Upper lobe of left lung (tissue), 6 donors: ENCODE results near the gene ARRB2. TPM values are rescaled to one million over a fixed set of nuclear protein-coding genes. Genes with fewer than 3 reads are reported as not detected.
"Not testable (repeated sequence)": the region's sequence is repeated elsewhere in the genome, so short reads cannot be mapped to it uniquely, and the experiment has no call there.

ENCODE experiments used
- ATAC-seq, 2 donors: fragments of 200-7000 bp; cut with Tn5 transposase; one replicate each; pipeline ENCODE4 v1.9.1; 2022; ENCODE audit warnings: mild to moderate bottlenecking in 2 of 2, moderate library complexity in 2 of 2; ENCODE audit not compliant: low FRiP score in 2 of 2
- DNase-seq, 2 donors: peaks; one replicate each; pipeline ENCODE4 v3.0.0-alpha.2; 2019 to 2020
- H3K27ac ChIP-seq, 4 donors: fragments of 200-600 bp; sonication (generic); one replicate each; pipeline ENCODE4 v1.5.1; 2016 to 2019
- H3K27me3 ChIP-seq, 4 donors: fragments of 200-600 bp; sonication (generic); one replicate each; pipeline ENCODE4 v1.5.1; 2017 to 2019
- H3K36me3 ChIP-seq, 4 donors: fragments of 200-600 bp; sonication (generic); one replicate each; pipeline ENCODE4 v1.5.1; 2016 to 2019
- H3K4me1 ChIP-seq, 4 donors: fragments of 200-600 bp; sonication (generic); one replicate each; pipeline ENCODE4 v1.5.1; 2018 to 2019
- H3K4me3 ChIP-seq, 4 donors: fragments of 200-600 bp; sonication (generic); one replicate each; pipeline ENCODE4 v1.5.1; 2017 to 2019; ENCODE audit warnings: mild to moderate bottlenecking in 2 of 4, moderate library complexity in 1 of 4
- H3K9me3 ChIP-seq, 4 donors: fragments of 200-600 bp; sonication (generic); one replicate each; pipeline ENCODE4 v1.5.1; 2018 to 2019
- EP300 ChIP-seq, 4 donors: sonication (generic); formaldehyde crosslinking; IDR thresholded peaks; one replicate each; pipeline ENCODE4 v1.5.1; 2017; ENCODE audit warnings: antibody characterized with exemption in 4 of 4, control low read depth in 2 of 4
- POLR2A ChIP-seq, 4 donors: fragments of 450-650 bp; IDR thresholded peaks; one replicate each; pipeline ENCODE4 v1.5.1; 2016 to 2017; ENCODE audit warnings: antibody characterized with exemption in 4 of 4, mild to moderate bottlenecking in 2 of 4
- POLR2AphosphoS5 ChIP-seq, 2 donors: sonication (generic); formaldehyde crosslinking; IDR thresholded peaks; one replicate each; pipeline ENCODE4 v1.5.1; 2017; ENCODE audit warnings: antibody characterized with exemption in 2 of 2
- WGBS, 2 donors: methylation state at CpG; one replicate each; pipeline ENCODE4 v1.1.5; 2017 to 2018; 5-methylcytosine and 5-hydroxymethylcytosine counted together
- total RNA-seq, 6 donors: library from RNA; depleted of rRNA in 4 of 6; stranded (reverse); fragments of >200 nt in 4 of 6; gene quantifications; one replicate each; pipeline versions ENCODE4 v1.1.0 to v1.2.1, GENCODE V29; 2016 to 2021
- TF ChIP-seq, protein P1 (sequence below), 6 experiments: fragments of 450-650 bp in 4 of 6; fragments of 200-600 bp in 2 of 6; sonication (generic) in 2 of 6; IDR thresholded peaks; one replicate each; pipeline ENCODE4 v1.5.1; 2016 to 2019; ENCODE audit warnings: antibody characterized with exemption in 6 of 6
- donor health status: DM: no; HTN: no; CAD: no; lungs with moderate emphysema.
- donor health status: DM: no; HTN: yes; CAD: no; lungs with severe emphysema.

The ARRB2 gene
- total RNA-seq, 6 donors from 2014 or later, result 67.3 to 336 (median 176) TPM

DNA sequence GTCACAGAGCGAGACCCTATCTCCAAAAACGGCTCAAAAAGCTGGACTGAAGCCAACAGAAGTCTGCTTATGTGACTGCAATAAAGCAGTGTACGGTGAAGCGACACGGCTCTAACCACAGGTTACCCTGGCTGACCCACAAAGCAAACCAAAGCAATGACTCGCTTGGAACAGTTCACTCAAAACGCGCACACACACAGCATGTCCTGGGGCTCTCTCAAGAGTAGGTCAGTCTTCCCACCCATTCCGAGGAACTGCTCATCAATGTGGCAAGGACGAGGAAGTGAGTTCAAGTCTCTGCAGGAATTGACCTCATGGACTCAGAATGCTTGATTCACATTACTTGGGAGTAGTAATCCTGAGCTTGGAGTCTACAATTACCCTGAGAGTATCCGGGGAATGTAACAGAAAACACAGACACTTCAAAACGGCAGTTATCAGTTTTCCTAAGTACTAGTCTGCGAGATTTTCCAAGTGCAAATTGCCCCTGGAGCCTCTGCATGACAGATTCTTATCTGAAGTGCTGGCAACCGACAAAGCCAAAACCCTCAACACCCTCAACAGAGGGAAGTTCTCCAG is 31.9 kb upstream of the ARRB2 start:
- peaks cover 22 to 91% (median 59%) of the 10 kb centered on the region in 4 donors for H3K36me3 ChIP-seq
- H3K27ac ChIP-seq, result peak overlapping the region in 1 of 4 donors; percentile 11
- H3K4me3 ChIP-seq, result no peak overlapping the region
- TF ChIP-seq EP300 (IDR thresholded peaks at IDR 0.05) (no peak), POLR2AphosphoS5 (IDR thresholded peaks at IDR 0.05) (no peak), POLR2A (IDR thresholded peaks at IDR 0.05) (no peak)
- TF ChIP-seq, protein P1, sequence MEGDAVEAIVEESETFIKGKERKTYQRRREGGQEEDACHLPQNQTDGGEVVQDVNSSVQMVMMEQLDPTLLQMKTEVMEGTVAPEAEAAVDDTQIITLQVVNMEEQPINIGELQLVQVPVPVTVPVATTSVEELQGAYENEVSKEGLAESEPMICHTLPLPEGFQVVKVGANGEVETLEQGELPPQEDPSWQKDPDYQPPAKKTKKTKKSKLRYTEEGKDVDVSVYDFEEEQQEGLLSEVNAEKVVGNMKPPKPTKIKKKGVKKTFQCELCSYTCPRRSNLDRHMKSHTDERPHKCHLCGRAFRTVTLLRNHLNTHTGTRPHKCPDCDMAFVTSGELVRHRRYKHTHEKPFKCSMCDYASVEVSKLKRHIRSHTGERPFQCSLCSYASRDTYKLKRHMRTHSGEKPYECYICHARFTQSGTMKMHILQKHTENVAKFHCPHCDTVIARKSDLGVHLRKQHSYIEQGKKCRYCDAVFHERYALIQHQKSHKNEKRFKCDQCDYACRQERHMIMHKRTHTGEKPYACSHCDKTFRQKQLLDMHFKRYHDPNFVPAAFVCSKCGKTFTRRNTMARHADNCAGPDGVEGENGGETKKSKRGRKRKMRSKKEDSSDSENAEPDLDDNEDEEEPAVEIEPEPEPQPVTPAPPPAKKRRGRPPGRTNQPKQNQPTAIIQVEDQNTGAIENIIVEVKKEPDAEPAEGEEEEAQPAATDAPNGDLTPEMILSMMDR (IDR thresholded peaks at IDR 0.05), result no peak
- 35 to 47% methylated on average over 5 to 14 of the region's 14 CpGs for WGBS, 2 donors
- H3K4me1 ChIP-seq, result peaks cover 0 to 11% (median 7%) of the 10 kb centered on the region in 4 donors
- ATAC-seq, result peak in 1 of 2 donors; percentile 80
- no peaks in the 10 kb centered on the region for H3K27me3 ChIP-seq
- H3K9me3 ChIP-seq, result no peaks in the 10 kb centered on the region
- no peak for DNase-seq

DNA sequence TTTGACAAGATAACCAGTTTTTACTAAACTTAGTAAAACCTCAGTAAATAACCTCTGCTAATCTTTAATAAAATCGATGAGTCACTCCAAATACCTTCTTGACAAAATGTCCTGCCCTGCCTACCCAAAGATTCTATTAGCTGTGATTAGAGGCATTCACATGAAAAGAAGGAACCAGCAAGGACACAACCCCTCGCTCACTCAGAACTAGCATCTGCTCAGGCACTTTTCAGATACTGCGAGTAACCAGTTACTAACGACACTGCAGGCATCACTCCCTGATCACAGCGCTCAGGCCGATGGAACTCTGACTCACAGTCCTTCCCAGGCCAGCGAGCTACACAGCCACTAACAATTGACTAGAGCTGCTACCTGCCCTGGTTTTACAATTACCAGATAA is 30.8 kb upstream of the ARRB2 start:
- H3K9me3 ChIP-seq, result no peaks in the 10 kb centered on the region
- peaks cover 0 to 11% (median 7%) of the 10 kb centered on the region in 4 donors for H3K4me1 ChIP-seq
- TF ChIP-seq POLR2A (IDR thresholded peaks at IDR 0.05) (no peak), EP300 (IDR thresholded peaks at IDR 0.05) (no peak), POLR2AphosphoS5 (IDR thresholded peaks at IDR 0.05) (no peak)
- TF ChIP-seq, protein P1 (IDR thresholded peaks at IDR 0.05), result no peak
- H3K27me3 ChIP-seq, result no peaks in the 10 kb centered on the region
- 90 to 92% methylated on average over 7 of the region's 7 CpGs for WGBS, 2 donors
- DNase-seq (no peak), ATAC-seq (peak in 1 of 2 donors; percentile 22)
- H3K27ac ChIP-seq, result no peak overlapping the region
- peaks cover 18 to 80% (median 48%) of the 10 kb centered on the region in 4 donors for H3K36me3 ChIP-seq
- no peak overlapping the region for H3K4me3 ChIP-seq

DNA sequence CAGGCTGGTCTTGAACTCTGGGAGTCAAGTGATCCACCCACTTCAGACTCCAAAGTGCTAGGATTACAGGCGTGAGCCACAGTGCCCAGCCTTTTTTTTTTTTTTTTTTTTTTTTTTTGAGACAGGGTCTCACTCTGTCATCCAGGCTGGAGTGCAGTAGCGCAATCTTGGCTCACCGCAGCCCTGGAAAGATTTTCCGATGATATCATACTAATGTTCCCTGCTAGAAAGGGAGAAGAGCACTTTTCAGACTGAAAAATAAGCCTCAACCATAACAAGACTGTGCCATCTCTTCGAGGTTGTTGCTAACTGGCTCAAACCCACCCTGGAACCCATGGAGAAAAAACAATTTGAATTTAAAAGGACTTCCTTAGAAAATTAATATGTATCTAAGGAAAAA is 26.7 kb upstream of the ARRB2 start:
- H3K9me3 ChIP-seq, H3K4me3 ChIP-seq, H3K4me1 ChIP-seq, H3K27me3 ChIP-seq, DNase-seq, H3K27ac ChIP-seq: not testable (repeated sequence)
- 92 to 98% methylated on average over 3 to 5 of the region's 5 CpGs for WGBS, 2 donors
- ATAC-seq, result peak in 1 of 2 donors; percentile 93
- peaks cover 9 to 56% (median 21%) of the 10 kb centered on the region in 4 donors for H3K36me3 ChIP-seq

DNA sequence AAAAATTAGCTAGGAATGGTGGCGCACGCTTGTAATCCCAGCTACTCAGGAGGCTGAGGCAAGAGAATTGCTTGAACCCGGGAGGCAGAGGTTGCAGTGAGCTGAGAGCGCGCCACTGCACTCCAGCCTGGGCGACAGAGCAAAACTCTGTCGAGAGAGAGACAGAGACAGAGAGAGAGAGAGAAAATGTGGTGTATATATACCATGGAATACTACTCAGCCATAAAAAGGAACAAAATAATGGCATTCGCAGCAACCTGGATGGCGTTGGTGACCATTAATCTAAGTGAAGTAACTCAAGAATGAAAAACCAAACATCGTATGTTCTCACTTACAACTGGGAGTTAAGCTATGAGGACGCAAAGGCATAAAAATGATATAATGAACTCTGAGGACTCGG is 20.6 kb upstream of the ARRB2 start:
- not testable (repeated sequence) for ATAC-seq, DNase-seq
- WGBS, 2 donors, result 88 to 89% methylated on average over 12 of the region's 12 CpGs

DNA sequence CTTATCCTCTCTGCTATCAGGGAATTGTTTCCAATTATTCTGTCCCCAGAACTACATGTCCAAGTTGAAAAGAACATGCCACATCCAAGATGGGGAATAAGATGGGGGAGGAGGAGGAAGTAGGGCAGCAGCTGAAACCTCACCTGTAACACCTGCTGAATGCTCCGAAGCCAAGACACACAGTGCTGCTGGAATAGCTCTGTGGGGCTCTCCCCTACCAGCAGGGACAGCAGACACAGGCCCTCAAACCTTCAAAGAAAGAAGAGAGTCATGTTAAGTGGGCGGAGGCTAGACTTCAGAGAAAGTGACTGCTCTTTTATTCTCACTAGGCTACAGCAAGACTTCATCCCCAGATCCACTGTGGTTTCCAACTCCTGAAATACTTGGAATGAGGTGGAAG is 19.7 kb upstream of the ARRB2 start:
- Histone ChIP-seq H3K27ac (no peak overlapping the region), H3K4me1 (peaks cover 0 to 6% (median 0%) of the 10 kb centered on the region in 4 donors), H3K36me3 (peaks cover 0 to 29% (median 5%) of the 10 kb centered on the region in 4 donors), H3K9me3 (no peaks in the 10 kb centered on the region), H3K27me3 (no peaks in the 10 kb centered on the region), H3K4me3 (no peak overlapping the region)
- 85 to 88% methylated on average over 2 of the region's 2 CpGs for WGBS, 2 donors
- DNase-seq (no peak), ATAC-seq (no peak)
- TF ChIP-seq, protein P1 (IDR thresholded peaks at IDR 0.05), result no peak
- TF ChIP-seq POLR2AphosphoS5 (IDR thresholded peaks at IDR 0.05), result no peak
- no peak for TF ChIP-seq EP300 (IDR thresholded peaks at IDR 0.05)
- no peak for TF ChIP-seq POLR2A (IDR thresholded peaks at IDR 0.05)

More for the DNA sequence above, 20.6 kb upstream of the ARRB2 start:
- not testable (repeated sequence) for H3K4me3 ChIP-seq, H3K9me3 ChIP-seq, H3K4me1 ChIP-seq, H3K27me3 ChIP-seq, H3K27ac ChIP-seq
- peaks cover 0 to 36% (median 5%) of the 10 kb centered on the region in 4 donors for H3K36me3 ChIP-seq

DNA sequence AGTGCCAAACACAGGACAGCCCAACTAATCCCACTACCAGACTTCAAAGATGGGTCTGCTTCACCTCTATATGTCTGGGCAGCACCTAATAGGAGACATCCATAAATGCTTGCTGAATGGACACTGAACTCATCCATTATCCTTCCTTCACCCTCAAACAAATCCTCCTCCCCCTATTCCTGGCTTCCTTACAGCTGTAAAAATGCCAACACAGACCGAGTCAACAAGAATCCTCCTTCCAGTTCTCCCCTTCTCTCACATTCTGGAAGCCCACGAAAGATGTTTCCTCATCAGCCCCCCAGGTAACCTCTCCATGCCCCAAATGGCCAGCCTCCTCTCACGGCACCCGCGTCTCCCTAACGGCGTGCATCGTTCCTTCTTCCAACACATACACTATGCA is 18.7 kb upstream of the ARRB2 start:
- H3K36me3 ChIP-seq, result peaks cover 0 to 34% (median 5%) of the 10 kb centered on the region in 4 donors
- no peaks in the 10 kb centered on the region for H3K27me3 ChIP-seq
- H3K4me3 ChIP-seq, result no peak overlapping the region
- 67 to 73% methylated on average over 8 of the region's 8 CpGs for WGBS, 2 donors
- TF ChIP-seq EP300 (IDR thresholded peaks at IDR 0.05), result no peak
- H3K9me3 ChIP-seq, result no peaks in the 10 kb centered on the region
- peaks cover 0 to 6% (median 0%) of the 10 kb centered on the region in 4 donors for H3K4me1 ChIP-seq
- no peak overlapping the region for H3K27ac ChIP-seq
- no peak for ATAC-seq
- no peak for DNase-seq
